T-helper 2 cell treated with Interferon-gamma antibody and Interleukin-4, amounts not matched to agents 5 μg/mL and 100 μg/mL, for 36 hours (primary cell): Measurements from ENCODE around the gene JSRP1.

Experiments
- DNase-seq: peaks from one replicate; pipeline ENCODE4 v3.0.0; 2021; ENCODE audit warnings: low spot score
- H3K27ac Mint-ChIP-seq: one replicate; pipeline ENCODE4 v1.8.0; 2021; ENCODE audit warnings: mild to moderate bottlenecking, mixed read lengths
- H3K27me3 Mint-ChIP-seq: one replicate; pipeline ENCODE4 v1.8.0; 2021; ENCODE audit warnings: low read depth, mixed read lengths
- H3K36me3 Mint-ChIP-seq: one replicate; pipeline ENCODE4 v1.8.0; 2021; ENCODE audit warnings: low read depth, mixed read lengths
- H3K4me1 Mint-ChIP-seq: one replicate; pipeline ENCODE4 v1.8.0; 2021; ENCODE audit warnings: low read depth, mixed read lengths
- H3K4me3 Mint-ChIP-seq: one replicate; pipeline ENCODE4 v1.8.0; 2022; ENCODE audit warnings: mild to moderate bottlenecking, moderate library complexity, mixed read lengths
- H3K9me3 Mint-ChIP-seq: one replicate; pipeline ENCODE4 v1.8.0; 2021; ENCODE audit warnings: mixed read lengths

JSRP1 gene

DNA sequence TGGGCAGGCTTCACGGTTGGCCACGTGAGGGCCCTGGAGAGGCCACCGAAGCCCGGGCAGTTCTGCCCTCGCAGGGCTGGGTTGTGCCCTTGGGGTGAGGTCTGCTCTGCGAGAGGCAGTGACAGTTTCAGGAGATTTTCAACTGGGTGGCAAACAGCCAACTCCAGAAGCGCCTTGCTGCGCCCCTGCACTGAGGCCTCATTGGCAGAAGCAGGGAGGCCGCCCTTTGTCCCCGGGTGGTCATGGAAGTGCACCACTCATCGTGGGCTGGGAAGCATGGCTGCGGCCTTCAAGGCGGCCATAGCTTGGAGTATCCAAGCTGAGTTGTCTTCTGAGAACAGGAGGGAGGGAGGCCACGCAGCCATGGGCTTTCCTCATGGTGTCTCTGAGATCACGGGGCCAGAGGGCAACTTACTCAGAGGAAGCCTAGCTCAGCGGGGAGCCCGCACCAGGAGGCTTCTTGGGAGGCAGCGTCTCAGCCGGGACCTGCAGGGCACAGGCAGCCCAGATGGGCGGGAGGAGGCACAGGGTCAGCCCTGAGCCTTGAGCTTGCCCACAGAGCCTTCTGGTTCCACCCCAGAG, 34.9 kb downstream of the JSRP1 start:
- peaks cover 26% of the 10 kb centered on the region for H3K36me3 Mint-ChIP-seq
- H3K4me3 Mint-ChIP-seq: no peak overlapping the region
- no peaks in the 10 kb centered on the region for H3K27me3 Mint-ChIP-seq
- no peak for DNase-seq
- no peaks in the 10 kb centered on the region for H3K9me3 Mint-ChIP-seq
- no peak overlapping the region for H3K27ac Mint-ChIP-seq
- H3K4me1 Mint-ChIP-seq: no peaks in the 10 kb centered on the region

DNA sequence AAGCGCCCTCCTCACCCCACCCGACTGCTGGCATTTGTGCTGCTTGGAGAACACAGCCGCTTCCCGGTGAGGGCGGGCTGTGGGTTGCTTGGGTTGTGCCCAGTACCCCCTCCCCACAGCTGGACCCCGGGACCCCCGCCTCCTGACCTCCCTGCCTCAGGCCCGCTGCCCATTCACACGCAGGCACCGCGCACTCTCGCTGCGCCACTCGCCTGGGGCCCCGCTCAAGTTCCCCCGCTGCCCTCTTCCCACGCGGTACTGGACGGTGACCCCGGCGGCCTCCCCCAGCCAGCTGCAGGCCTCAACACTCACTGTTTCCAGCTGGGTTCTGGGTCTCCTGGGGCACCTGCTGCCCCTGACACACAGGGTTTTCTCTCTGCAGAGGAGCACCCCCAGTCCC, 36.5 kb downstream of the JSRP1 start:
- DNase-seq: no peak
- no peak overlapping the region for H3K4me3 Mint-ChIP-seq
- H3K27ac Mint-ChIP-seq: no peak overlapping the region
- no peaks in the 10 kb centered on the region for H3K9me3 Mint-ChIP-seq
- peaks cover 26% of the 10 kb centered on the region for H3K36me3 Mint-ChIP-seq
- peaks cover 3% of the 10 kb centered on the region for H3K4me1 Mint-ChIP-seq
- H3K27me3 Mint-ChIP-seq: no peaks in the 10 kb centered on the region

DNA sequence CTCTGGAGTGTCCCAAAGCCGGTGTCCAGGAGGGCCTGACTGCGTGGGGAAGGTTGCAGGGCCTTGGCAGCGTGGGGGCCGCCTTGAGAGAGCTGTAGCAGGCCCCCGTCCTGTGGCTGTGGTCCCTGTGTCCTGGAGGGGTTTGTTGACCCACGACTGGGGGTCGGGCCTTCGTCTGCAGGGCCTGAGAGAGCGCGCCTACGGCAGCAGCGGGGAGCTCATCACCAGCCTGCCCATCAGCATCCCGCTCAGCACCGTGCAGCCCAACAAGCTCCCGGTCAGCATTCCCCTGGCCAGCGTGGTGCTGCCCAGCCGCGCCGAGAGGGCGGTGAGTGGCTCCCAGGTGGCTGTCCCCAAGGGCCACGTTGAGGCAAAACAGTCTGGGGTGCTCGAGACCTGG, 38.6 kb downstream of the JSRP1 start:
- H3K9me3 Mint-ChIP-seq: no peaks in the 10 kb centered on the region
- peaks cover 5% of the 10 kb centered on the region for H3K4me1 Mint-ChIP-seq
- peaks cover 22% of the 10 kb centered on the region for H3K36me3 Mint-ChIP-seq
- no peak overlapping the region for H3K27ac Mint-ChIP-seq
- DNase-seq: no peak
- H3K4me3 Mint-ChIP-seq: no peak overlapping the region
- no peaks in the 10 kb centered on the region for H3K27me3 Mint-ChIP-seq

DNA sequence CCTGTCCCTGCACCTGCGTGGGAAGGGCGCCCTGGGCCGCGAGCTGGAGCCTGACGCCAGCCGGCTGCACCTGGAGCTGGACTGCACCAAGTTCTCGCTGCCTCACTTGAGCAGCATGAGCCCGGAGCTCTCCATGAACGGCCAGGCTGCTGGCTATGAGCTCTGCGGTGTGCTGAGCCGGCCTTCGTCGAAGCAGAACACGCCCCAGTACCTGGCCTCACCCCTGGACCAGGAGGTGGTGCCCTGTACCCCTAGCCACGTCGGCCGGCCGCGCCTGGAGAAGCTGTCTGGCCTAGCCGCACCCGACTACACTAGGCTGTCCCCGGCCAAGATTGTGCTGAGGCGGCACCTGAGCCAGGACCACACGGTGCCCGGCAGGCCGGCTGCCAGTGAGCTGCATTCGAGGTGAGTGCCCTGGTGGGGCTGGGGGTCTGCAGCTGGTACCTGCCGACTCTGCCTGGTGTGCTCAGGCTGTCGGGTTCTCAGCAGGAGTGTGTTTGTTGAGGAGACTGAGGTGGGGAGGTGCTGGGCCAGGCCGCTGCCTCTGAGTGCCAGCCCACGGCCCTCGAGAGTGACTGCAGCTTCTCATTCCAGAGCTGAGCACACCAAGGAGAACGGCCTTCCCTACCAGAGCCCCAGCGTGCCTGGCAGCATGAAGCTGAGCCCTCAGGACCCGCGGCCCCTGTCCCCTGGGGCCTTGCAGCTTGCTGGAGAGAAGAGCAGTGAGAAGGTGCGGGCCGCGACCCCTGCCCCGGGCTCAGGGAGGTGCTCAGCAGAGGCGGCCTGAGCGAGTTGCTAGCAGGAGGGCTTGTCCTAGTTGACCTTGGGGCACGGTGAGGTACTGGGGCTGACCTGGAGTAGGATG, 39.6 kb downstream of the JSRP1 start:
- peaks cover 27% of the 10 kb centered on the region for H3K36me3 Mint-ChIP-seq
- no peaks in the 10 kb centered on the region for H3K9me3 Mint-ChIP-seq
- H3K4me1 Mint-ChIP-seq: peaks cover 5% of the 10 kb centered on the region
- H3K4me3 Mint-ChIP-seq: no peak overlapping the region
- H3K27ac Mint-ChIP-seq: peak overlapping the region; percentile 8
- H3K27me3 Mint-ChIP-seq: no peaks in the 10 kb centered on the region
- DNase-seq: no peak

DNA sequence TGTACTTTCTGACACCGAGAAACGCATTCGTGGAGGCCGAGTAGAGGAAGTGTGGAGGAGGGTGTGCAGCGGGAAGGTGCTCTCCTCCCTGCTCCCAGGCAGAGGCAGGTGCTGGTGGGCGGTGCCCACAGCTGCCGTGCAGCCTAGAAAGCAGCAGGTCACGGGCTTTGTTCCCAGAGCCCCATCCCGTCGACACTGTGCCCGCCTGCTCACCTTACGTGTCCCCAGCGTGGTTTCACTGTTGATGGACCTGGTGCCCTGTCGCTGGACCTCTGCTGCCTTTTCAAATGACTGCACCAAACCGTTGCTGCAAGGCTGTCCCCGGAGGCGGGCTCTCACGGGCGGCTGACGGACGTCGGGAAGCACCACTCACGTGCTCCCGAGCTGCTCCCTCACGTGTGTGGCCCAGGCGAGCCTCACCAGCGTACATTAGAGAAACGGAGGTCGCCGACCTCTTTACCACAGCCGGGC, 40.9 kb downstream of the JSRP1 start:
- H3K36me3 Mint-ChIP-seq: peaks cover 35% of the 10 kb centered on the region
- no peak for DNase-seq
- H3K27ac Mint-ChIP-seq: no peak overlapping the region
- H3K27me3 Mint-ChIP-seq: no peaks in the 10 kb centered on the region
- H3K4me1 Mint-ChIP-seq: peaks cover 5% of the 10 kb centered on the region
- no peaks in the 10 kb centered on the region for H3K9me3 Mint-ChIP-seq
- H3K4me3 Mint-ChIP-seq: no peak overlapping the region

DNA sequence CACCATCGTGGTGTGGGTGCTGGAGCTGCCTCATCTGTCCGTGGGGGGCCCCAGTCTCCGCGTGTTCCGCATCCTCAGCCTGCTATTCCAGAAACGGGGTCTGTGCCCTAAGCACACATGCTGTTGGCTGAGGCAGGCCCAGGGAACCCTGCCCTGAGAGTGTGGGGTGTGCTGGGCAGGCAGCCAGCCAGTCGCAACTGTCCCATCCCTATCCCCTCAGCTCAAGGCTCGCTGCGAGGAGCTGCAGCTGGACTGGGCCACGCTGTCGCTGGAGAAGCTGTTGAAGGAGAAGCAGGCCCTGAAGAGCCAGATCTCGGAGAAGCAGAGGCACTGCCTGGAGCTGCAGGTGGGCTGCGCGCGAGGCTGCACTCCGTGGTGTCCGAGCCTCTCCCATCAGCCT, 42.0 kb downstream of the JSRP1 start:
- H3K36me3 Mint-ChIP-seq: peaks cover 35% of the 10 kb centered on the region
- H3K4me3 Mint-ChIP-seq: no peak overlapping the region
- H3K9me3 Mint-ChIP-seq: no peaks in the 10 kb centered on the region
- no peak for DNase-seq
- no peaks in the 10 kb centered on the region for H3K27me3 Mint-ChIP-seq
- no peak overlapping the region for H3K27ac Mint-ChIP-seq
- H3K4me1 Mint-ChIP-seq: peaks cover 5% of the 10 kb centered on the region

DNA sequence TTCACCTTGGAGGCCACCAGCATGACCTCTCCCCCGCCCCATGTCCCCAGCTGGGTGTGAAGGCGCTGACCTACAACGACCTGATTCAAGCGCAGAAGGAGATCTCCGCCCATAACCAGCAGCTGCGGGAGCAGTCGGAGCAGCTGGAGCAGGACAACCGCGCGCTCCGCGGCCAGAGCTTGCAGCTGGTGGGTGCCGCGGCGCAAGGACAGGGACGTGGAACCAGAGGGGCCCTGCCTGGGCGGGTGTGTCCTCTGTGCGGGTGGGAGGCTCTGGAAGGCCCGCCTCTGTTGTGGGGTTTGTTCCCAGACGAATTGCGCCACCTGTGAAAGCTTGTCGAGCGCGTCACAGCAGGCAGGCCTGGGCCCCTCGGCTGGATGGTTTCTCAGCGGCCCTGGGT, 42.4 kb downstream of the JSRP1 start:
- no peaks in the 10 kb centered on the region for H3K9me3 Mint-ChIP-seq
- no peak overlapping the region for H3K4me3 Mint-ChIP-seq
- H3K27ac Mint-ChIP-seq: no peak overlapping the region
- H3K27me3 Mint-ChIP-seq: no peaks in the 10 kb centered on the region
- H3K4me1 Mint-ChIP-seq: peaks cover 5% of the 10 kb centered on the region
- H3K36me3 Mint-ChIP-seq: peaks cover 38% of the 10 kb centered on the region
- DNase-seq: no peak

DNA sequence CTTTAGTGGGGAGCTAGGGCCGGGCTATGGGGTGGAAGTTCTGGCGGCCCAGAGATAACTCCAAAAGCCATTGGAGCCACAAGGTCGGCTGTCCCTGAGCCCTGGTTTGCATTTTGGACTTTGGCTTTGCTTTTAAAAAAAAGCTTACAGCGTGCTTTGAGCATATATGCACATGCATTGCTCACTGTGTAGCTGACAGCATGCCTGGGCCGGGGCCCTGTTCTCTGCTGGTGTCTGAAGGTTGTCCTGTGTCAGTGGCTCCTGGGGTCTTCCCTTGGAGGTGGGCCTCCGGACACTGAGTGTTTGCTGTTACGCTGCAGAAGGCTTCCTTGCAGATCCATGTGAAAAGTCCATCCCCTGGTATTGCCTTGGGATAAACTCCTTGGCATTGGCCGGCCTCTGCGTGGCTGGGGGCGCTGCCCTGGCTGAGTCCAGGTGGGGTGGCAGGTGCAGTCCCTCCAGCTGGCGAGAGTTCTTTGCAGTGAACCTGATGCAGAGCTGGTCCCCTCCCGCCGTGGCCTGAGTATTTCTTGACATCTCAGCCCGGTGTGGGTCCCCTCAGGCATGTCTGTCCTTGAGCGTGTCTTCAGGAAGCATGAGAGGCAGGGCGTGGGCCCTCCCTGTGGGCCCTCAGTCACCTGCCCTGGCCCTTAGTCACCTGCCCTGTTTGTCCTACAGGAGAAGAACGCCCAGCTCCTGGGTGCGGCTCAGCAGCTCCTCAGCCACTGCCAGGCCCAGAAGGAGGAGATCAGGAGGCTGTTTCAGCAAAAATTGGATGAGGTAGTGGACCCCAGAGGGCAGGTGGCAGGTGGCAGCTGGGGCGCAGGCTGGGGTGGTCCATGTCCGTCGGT, 43.1 kb downstream of the JSRP1 start:
- Mint-ChIP-seq H3K9me3 (no peaks in the 10 kb centered on the region), H3K27ac (peak overlapping the region; percentile 63), H3K27me3 (no peaks in the 10 kb centered on the region), H3K36me3 (peaks cover 38% of the 10 kb centered on the region), H3K4me3 (no peak overlapping the region), H3K4me1 (peaks cover 5% of the 10 kb centered on the region)
- no peak for DNase-seq

DNA sequence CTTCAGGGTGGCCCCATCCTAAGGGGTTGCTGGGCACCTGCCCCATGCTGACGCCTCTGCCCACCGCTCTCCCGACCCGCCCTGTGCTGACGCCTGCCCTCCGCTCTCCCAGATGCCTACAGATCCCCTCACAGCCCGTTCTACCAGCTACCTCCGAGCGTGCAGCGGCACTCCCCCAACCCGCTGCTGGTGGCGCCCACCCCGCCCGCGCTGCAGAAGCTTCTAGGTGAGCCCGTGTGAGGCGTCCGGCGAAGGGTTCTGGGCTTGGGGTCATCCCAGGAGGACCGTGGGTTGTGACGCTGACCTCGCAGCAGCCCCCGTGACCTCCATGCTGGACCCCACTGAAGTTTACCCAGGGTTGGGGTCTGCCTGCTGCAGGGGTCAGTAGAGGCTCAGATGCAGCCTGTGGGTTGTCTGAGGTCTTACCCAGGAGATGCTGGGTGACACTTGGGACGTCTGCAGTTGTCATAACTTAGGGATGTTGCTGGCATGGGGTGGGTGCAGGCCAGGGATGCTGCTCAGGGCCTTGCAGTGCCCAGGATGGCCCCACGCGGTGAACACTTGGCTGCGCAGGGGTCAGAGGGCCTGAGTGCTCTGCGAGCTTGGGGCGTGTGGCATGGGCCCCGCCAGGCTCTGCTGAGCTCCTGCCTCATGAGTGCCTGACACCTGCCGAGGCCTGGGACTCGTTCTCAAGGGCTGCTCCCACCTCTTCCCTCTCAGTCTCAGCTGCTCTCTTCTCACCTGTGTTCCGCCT, 45.1 kb downstream of the JSRP1 start:
- Mint-ChIP-seq H3K27me3 (no peaks in the 10 kb centered on the region), H3K27ac (no peak overlapping the region), H3K36me3 (peaks cover 26% of the 10 kb centered on the region), H3K4me1 (peaks cover 5% of the 10 kb centered on the region), H3K9me3 (no peaks in the 10 kb centered on the region), H3K4me3 (no peak overlapping the region)
- DNase-seq: no peak

DNA sequence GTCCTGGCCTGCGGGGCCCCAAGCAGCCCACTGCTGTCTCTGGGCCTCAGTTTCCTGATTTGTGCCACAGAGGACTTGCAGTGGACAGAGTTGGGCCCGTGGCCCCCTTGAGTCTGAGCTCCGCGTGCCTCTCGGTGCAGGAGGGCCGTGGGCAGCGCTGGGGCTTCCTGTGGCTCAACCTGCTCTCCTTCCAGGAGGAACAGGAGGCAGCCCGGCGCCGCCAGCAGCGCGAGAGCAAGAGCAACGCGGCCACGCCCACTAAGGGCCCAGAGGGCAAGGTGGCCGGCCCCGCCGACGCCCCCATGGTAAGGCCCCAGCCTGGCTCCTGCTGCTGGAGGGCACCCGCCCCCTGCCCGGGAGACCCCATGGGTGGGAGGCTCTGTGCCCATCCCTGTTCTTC, 46.0 kb downstream of the JSRP1 start:
- Mint-ChIP-seq H3K4me1 (peaks cover 5% of the 10 kb centered on the region), H3K9me3 (no peaks in the 10 kb centered on the region), H3K36me3 (peaks cover 27% of the 10 kb centered on the region), H3K27ac (no peak overlapping the region), H3K4me3 (no peak overlapping the region), H3K27me3 (no peaks in the 10 kb centered on the region)
- no peak for DNase-seq

DNA sequence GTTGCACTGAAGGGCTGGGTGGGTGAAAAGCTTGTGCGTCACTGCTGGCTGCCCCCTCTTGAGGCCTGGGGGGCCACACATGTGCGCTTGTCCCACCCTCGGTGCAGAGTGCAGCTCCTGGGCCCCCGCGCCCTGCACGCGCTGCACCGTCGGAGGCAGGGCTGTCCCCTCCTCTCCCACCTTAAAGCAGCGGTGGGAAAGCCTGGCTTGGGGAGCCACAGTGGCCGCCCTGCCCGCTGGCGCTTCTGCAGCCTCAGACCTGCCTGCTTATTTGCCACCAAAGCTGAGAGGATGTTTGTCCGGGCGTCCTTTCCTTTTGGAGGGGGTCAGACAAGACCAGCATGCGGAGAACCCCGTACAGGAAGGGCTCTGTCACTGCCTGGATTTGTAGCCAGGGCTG, 46.8 kb downstream of the JSRP1 start:
- Mint-ChIP-seq H3K27me3 (no peaks in the 10 kb centered on the region), H3K36me3 (peaks cover 22% of the 10 kb centered on the region), H3K4me3 (no peak overlapping the region), H3K4me1 (no peaks in the 10 kb centered on the region), H3K9me3 (no peaks in the 10 kb centered on the region), H3K27ac (no peak overlapping the region)
- no peak for DNase-seq

DNA sequence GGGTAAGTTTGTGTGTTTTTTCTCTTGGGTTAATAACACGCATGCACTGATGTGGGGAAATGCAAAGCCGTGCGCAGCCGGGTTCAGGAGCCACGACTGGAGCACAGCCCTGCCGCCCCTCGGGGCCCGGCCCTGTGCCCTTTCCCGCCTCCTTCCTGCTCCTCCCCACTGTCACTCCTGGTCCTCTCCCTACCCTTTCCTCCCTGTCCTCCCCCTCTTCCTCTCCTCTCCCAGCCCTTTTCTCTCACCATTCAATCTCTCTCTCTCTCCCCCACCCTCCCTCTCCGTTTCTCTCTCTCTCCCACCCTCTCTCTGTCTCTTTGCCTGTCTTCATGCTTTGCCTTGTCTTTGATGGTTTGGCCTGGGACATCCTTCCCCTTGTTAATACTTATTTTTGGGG, 47.2 kb downstream of the JSRP1 start:
- H3K4me1 Mint-ChIP-seq: no peaks in the 10 kb centered on the region
- H3K36me3 Mint-ChIP-seq: peaks cover 24% of the 10 kb centered on the region

DNA sequence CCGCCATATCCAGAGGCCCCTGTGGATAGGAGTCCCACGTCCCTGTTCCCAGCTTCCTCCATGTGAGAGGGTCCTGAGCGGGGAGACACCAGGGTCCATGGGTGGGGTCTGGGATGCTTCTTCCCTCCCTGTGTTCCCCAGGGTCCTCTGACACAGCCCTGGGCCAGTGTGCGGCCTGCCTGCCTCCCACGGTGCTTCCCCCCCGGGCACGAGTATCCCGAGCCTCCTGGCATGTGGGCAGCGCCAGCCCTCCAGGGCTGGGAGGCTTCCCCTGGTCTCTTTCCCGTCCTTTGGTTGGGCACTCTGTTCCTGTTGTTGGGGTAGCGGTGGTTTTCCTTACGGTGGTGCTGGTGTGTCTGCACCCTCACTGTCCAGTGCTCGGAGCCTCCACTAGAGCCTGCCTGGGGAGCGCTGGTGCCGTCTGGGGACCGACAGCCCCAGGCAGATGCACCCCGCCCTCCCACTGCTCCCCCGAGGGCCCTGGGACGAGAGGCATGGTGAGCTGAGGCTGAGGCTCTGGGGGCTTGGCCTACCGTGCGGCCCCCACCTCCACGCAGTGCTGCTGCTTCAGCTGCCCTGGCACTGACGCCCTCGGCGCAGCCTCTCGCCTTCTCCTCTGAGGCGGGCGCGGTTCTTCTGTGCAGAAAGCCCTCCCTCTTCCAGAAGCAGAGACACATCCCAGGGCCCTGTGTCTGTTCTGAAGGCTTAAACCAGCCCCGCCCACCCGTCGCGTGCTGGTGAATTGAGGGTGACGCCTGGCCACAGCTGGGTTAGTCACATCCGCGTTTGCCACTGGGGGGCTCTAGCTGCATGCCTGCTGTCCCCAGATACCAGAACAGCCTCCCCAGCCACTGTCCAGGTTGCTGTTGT, 48.0 kb downstream of the JSRP1 start:
- Mint-ChIP-seq H3K4me3 (no peak overlapping the region), H3K4me1 (no peaks in the 10 kb centered on the region), H3K36me3 (peaks cover 23% of the 10 kb centered on the region), H3K27me3 (no peaks in the 10 kb centered on the region), H3K27ac (no peak overlapping the region), H3K9me3 (no peaks in the 10 kb centered on the region)
- DNase-seq: no peak

More for the DNA sequence above, 47.2 kb downstream of the JSRP1 start:
- no peak overlapping the region for H3K27ac Mint-ChIP-seq
- no peak overlapping the region for H3K4me3 Mint-ChIP-seq
- no peaks in the 10 kb centered on the region for H3K27me3 Mint-ChIP-seq
- H3K9me3 Mint-ChIP-seq: no peaks in the 10 kb centered on the region
- no peak for DNase-seq
